Stimulated activated naive B cell treated with anti-CD40 and anti-IgM and Interleukin-4, amounts not matched to agents 10 μg/mL and 1 μg/mL and 100 μg/mL, for 72 hours (primary cell): ENCODE measurements around the gene ANXA4.
"Not testable (repeated sequence)": the region's sequence is repeated elsewhere in the genome, so short reads cannot be mapped to it uniquely, and the experiment has no call there.

ENCODE experiments used
- ATAC-seq, 2 donors: fragments of 150-1000 bp; cut with Tn5 transposase; replicated peaks; 2 replicates each; pipeline ENCODE4 v1.10.0; 2021; ENCODE audit warnings: moderate library complexity in 1 of 2
- DNase-seq: peaks from one replicate; pipeline ENCODE4 v3.0.0; 2021
- H3K27ac Mint-ChIP-seq: one replicate; pipeline ENCODE4 v1.8.0; 2022; ENCODE audit warnings: mild to moderate bottlenecking, mixed read lengths
- H3K27me3 Mint-ChIP-seq, 2 donors: one replicate each; pipeline ENCODE4 v1.8.0; 2022; ENCODE audit warnings: mixed read lengths in 2 of 2
- H3K36me3 Mint-ChIP-seq, 2 donors: one replicate each; pipeline ENCODE4 v1.8.0; 2022; ENCODE audit warnings: mixed read lengths in 2 of 2, mild to moderate bottlenecking in 1 of 2
- H3K4me1 Mint-ChIP-seq, 2 donors: one replicate each; pipeline ENCODE4 v1.8.0; 2022; ENCODE audit warnings: mixed read lengths in 2 of 2, mild to moderate bottlenecking in 1 of 2
- H3K4me3 Mint-ChIP-seq, 2 donors: one replicate each; pipeline ENCODE4 v1.8.0; 2022; ENCODE audit warnings: mild to moderate bottlenecking in 2 of 2, mixed read lengths in 2 of 2, moderate library complexity in 1 of 2
- H3K9me3 Mint-ChIP-seq, 2 donors: one replicate each; pipeline ENCODE4 v1.8.0; 2022; ENCODE audit warnings: mixed read lengths in 2 of 2, mild to moderate bottlenecking in 1 of 2

ANXA4 gene

DNA sequence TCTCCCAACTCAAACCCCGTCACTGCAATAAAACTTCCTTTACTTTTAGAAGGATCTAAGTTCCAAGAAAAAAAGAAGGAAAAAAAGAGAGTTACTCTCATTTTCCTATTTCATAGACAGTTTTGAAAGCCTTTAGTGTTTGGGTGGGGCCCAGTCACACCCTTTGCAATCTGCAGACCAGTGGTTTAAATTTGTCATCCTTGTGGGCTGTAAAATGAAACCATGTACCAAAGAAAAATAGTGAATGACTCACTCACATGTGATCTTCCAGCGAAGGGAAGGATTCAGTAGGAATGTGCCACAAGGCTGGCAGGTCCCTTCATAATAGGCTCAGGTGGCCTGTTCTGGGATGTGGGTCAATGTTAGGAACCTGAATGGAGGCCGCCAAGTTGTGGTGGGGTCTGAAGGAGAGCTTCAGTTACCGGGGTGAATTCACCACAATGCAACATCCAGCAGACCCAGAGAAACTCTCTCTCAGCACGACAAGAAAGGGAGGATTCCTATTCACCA is 28.3 kb downstream of the ANXA4 start:
- H3K27ac Mint-ChIP-seq = peak overlapping the region; percentile 71
- no peaks in the 10 kb centered on the region for H3K9me3 Mint-ChIP-seq
- ATAC-seq = peak; percentile 42 to 67
- H3K27me3 Mint-ChIP-seq = no peaks in the 10 kb centered on the region
- H3K4me1 Mint-ChIP-seq = peaks cover 51 to 81% of the 10 kb centered on the region in 2 donors
- H3K4me3 Mint-ChIP-seq = peak overlapping the region in 1 of 2 donors; percentile 32
- no peak for DNase-seq
- peaks cover 0 to 2% of the 10 kb centered on the region in 2 donors for H3K36me3 Mint-ChIP-seq

DNA sequence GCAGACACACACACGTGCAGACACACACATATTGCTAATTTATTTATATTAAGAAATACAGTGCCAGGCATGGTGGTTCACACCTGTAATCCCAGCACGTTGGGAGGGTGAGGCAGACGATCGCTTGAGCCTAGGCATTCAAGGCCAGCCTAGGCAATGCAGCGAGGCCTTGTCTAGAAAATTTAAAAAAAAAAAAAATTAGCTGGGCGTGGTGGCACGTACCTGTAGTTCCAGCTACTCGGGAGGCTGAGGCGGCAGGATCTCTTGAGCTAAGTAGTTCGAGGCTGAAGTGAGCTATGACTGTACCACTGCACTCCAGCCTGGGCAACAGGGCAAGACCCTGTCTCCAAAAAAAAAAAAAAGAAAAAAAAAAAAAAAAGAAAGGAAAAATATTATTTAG is 28.8 kb downstream of the ANXA4 start:
- no peaks in the 10 kb centered on the region for H3K27me3 Mint-ChIP-seq
- no peak overlapping the region for H3K4me3 Mint-ChIP-seq
- H3K27ac Mint-ChIP-seq = no peak overlapping the region

DNA sequence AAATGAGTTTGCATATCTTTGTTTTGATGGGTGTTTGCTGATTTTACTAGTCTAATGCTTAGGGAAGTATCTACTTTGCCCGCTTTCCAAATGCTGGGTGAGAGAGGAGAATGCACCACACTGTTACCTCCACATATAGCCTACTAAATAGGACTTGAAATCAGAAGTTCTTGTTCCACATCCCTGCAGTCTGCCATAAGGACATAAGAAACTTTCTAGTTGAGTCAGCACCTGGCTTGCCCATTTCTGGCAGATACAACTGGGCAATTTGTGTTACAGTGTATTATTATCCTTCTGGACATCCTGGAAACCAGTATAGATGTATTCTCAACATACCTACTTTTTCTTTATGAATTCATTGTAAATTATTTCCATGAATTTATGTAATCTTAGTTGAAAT is 29.5 kb downstream of the ANXA4 start:
- H3K36me3 Mint-ChIP-seq = peaks cover 0 to 7% of the 10 kb centered on the region in 2 donors
- H3K4me1 Mint-ChIP-seq = peaks cover 48 to 78% of the 10 kb centered on the region in 2 donors
- no peaks in the 10 kb centered on the region for H3K9me3 Mint-ChIP-seq
- ATAC-seq (no peak), DNase-seq (no peak)
- peak overlapping the region; percentile 65 for H3K27ac Mint-ChIP-seq
- H3K27me3 Mint-ChIP-seq = no peaks in the 10 kb centered on the region
- H3K4me3 Mint-ChIP-seq = no peak overlapping the region

More for the DNA sequence above, 28.8 kb downstream of the ANXA4 start:
- DNase-seq = no peak
- no peak for ATAC-seq
- H3K4me1 Mint-ChIP-seq = peaks cover 48 to 80% of the 10 kb centered on the region in 2 donors
- peaks cover 0 to 2% of the 10 kb centered on the region in 2 donors for H3K36me3 Mint-ChIP-seq
- H3K9me3 Mint-ChIP-seq = no peaks in the 10 kb centered on the region

DNA sequence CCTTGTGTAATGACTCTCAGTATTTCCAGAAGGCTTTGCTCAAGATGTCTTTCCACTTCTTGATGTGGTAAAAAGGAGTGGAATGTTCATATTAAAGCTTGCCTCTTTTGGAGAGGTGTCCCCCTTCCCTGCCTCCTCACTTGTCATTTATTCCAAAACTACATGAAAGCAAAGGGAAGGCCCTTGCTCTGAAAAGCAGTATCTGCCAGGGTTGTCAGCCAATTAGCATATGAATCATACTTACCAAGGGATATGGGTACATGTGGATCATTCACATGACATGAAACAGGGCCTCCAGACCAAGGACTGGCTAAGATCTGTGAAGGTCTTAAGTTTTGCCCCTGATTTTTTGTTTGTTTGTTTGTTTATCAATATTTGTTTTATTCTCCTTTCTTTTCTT is 31.3 kb downstream of the ANXA4 start:
- Mint-ChIP-seq H3K27ac (peak overlapping the region; percentile 81), H3K9me3 (peaks cover 0 to 4% of the 10 kb centered on the region in 2 donors), H3K4me3 (no peak overlapping the region), H3K4me1 (peaks cover 44 to 78% of the 10 kb centered on the region in 2 donors), H3K27me3 (no peaks in the 10 kb centered on the region), H3K36me3 (peaks cover 0 to 13% of the 10 kb centered on the region in 2 donors)
- peak; percentile 26 to 39 for ATAC-seq
- no peak for DNase-seq

DNA sequence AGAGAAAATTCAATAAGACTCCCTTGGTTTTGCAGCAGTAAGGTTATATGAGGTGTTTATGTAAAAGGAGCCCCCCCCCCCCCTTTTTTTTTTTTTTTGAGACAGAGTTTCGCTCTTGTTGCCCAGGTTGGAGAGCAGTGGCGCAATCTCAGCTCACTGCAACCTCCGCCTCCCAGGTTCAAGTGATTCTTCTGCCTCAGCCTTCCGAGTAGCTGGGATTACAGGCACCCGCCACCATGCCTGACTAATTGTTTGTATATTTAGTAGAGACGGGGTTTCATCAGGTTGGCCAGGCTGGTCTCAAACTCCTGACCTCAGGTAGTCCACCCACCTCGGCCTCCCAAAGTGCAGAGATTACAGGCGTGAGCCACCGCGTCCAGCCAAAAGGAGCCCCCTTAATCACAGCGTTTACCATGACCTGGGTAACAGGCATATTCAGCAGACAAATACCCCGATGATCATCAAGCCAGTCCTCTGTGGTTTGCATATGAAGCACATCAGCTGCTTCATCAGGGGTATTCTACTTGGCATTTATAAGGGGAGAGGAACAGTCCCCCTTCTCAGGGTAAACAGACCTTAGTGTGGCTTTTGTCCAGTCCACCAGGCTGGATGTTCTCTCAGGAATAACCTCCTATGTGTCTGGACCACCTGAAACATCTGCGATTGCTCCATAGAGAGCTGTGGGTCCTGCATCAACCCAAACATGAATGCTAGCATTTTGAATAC is 32.5 kb downstream of the ANXA4 start:
- peaks cover 45 to 74% of the 10 kb centered on the region in 2 donors for H3K4me1 Mint-ChIP-seq
- not testable (repeated sequence) for H3K9me3 Mint-ChIP-seq, H3K27me3 Mint-ChIP-seq, DNase-seq
- H3K36me3 Mint-ChIP-seq = peaks cover 0 to 13% of the 10 kb centered on the region in 2 donors
- H3K4me3 Mint-ChIP-seq = peak overlapping the region; percentile 39 to 73
- H3K27ac Mint-ChIP-seq = peak overlapping the region; percentile 89
- ATAC-seq = peak in 1 of 2 donors; percentile 25

DNA sequence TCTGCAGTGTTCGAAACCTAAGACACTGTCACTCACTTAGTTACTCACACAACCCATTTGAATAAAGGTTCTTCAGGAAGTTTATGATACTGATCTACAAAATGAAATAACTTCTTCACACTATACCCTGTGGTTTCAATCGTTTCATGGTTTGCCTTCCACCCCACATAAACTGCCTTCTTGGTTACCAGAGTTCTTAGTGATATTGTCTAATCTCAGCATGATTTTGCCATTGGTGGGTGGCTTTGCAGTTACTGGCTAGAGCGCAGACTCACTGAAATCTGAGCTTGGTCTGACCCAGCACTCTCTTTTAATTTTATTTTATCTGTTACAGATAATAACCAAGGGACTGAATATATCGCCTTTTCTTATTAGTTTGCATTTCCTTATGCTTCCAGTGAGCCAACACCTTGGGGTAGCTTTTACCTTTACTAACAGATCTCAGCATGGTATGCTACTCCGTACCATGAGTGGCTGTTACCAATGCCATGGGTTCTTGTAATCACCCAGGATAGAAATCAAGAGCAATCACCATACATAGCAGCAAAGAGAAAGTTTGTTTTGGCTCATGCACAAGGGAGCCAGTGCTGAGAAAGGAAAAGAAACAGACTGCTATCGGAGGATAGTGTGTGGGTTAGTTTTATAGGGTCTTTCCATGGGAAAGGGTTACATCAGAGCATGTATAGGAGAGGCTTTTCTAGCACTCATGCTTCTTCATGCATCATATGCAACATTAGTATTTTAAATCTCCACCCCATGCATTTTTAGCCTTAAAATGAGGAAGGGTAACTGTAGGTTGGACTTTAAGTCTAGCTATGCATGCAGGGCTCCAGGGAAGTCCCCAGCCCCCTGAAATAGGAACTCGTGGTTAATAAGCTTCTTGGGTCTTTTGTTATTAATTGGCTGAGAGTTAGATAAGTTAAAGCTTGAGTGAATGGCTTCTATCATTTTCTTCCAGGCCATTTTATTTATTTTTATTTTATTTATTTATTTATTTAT is 33.3 kb downstream of the ANXA4 start:
- H3K4me3 Mint-ChIP-seq = peak overlapping the region; percentile 56 to 71
- no peaks in the 10 kb centered on the region for H3K27me3 Mint-ChIP-seq
- ATAC-seq = peak; percentile 87 to 92
- peaks cover 0 to 4% of the 10 kb centered on the region in 2 donors for H3K9me3 Mint-ChIP-seq
- H3K36me3 Mint-ChIP-seq = peaks cover 0 to 13% of the 10 kb centered on the region in 2 donors
- DNase-seq = peak; percentile 47
- peak overlapping the region; percentile 89 for H3K27ac Mint-ChIP-seq
- H3K4me1 Mint-ChIP-seq = peaks cover 47 to 77% of the 10 kb centered on the region in 2 donors

DNA sequence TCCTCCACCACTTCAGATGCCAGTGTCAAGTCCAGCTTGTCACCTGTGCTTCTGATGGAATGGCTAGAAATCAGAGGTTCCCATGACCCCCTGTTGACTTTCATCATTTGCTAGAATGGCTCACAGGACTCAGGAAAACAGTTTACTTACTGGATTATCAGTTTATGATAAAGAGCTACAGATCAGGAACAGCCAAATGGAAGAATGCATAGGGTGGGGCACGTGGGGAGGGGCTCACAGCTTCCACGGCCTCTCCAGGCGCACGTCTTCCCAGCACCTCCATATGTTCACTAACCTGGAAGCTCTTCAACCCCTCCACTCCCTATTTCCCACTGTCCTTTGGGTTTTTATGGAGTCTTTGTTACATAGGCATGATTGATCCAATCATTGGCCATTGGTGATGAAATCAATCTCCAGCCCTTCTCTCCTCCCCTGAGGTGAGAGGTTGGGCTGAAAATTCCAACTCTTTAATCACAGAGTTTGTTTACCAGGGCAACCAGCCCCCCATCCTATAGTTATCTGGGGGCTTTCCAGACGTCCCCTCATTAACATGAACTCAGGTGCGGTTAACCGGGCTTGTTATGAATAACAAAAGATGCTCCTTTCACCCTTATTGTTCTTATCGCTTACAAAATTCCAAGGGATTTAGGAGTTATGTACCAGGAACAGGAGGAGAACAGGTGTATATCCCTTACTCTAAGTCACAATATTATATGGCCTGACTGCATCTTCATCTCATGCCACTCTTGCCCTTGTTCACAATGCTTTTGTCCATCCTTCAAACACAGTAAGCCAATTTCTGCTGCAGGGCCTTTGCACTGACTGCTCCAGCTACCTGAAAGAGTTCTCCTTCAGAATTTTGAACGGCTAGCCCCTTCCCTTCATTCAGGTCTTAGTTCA is 35.2 kb downstream of the ANXA4 start:
- no peak overlapping the region for H3K27ac Mint-ChIP-seq
- peaks cover 0 to 4% of the 10 kb centered on the region in 2 donors for H3K9me3 Mint-ChIP-seq
- peaks cover 0 to 13% of the 10 kb centered on the region in 2 donors for H3K36me3 Mint-ChIP-seq
- DNase-seq (no peak), ATAC-seq (no peak)
- no peak overlapping the region for H3K4me3 Mint-ChIP-seq
- no peaks in the 10 kb centered on the region for H3K27me3 Mint-ChIP-seq
- H3K4me1 Mint-ChIP-seq = peaks cover 47 to 81% of the 10 kb centered on the region in 2 donors

DNA sequence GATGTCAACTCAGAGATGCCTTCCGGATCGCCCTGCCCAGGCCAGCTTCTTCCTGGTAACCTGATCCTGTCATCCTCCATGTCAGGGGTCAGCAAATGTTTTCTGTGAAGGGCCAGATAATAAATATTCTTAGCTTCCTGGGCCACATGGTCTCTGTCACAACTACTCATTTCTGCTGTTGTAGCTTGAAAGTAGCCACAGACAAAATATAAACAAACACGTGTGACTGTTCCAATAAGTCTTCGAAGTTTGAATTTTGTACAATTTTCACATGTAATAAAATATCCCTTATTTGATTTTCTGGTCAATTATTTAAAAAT is 35.8 kb downstream of the ANXA4 start:
- H3K27ac Mint-ChIP-seq = no peak overlapping the region
- peaks cover 0 to 13% of the 10 kb centered on the region in 2 donors for H3K36me3 Mint-ChIP-seq
- H3K4me1 Mint-ChIP-seq = peaks cover 46 to 79% of the 10 kb centered on the region in 2 donors
- DNase-seq (no peak), ATAC-seq (no peak)
- no peaks in the 10 kb centered on the region for H3K27me3 Mint-ChIP-seq
- peaks cover 0 to 4% of the 10 kb centered on the region in 2 donors for H3K9me3 Mint-ChIP-seq
- no peak overlapping the region for H3K4me3 Mint-ChIP-seq

DNA sequence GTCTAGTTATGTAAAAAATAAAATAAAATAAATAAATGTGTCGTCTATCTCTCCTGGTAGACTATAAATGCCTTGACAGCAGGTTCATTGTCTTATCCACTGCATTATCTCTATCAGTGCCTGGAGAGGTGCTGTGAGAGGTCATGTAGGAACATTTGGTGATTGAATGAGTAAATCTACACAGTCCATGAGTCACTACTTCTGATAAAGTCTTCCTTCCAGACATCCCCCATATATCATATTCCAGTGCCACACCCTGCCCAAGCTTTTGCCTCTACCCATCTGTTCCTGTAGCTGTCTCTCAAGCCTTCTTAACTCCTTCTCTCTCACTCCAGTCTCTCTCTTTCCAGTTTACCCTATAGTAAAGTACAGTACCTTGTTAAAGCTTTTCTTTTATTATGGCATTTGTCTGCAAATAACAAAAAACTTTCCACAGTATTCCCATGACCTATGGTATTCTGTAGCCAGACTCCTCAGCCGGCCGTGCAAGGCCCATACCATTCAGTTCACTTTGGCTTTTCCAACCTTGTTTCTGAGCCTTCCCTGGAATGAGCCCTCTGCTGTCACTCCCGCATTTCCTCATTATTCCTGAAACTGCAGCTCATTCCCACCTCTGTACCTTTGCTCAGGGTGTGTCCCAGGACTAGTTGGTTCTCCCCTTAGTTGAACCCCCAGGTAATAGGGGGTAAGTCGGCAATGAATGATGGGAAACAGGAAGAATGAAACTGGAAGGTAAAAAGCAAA is 37.5 kb downstream of the ANXA4 start:
- DNase-seq = no peak
- no peak overlapping the region for H3K27ac Mint-ChIP-seq
- H3K27me3 Mint-ChIP-seq = no peaks in the 10 kb centered on the region
- peaks cover 40 to 63% of the 10 kb centered on the region in 2 donors for H3K4me1 Mint-ChIP-seq
- no peak for ATAC-seq
- peaks cover 4 to 13% of the 10 kb centered on the region in 2 donors for H3K36me3 Mint-ChIP-seq
- no peak overlapping the region for H3K4me3 Mint-ChIP-seq
- H3K9me3 Mint-ChIP-seq = peaks cover 0 to 4% of the 10 kb centered on the region in 2 donors

DNA sequence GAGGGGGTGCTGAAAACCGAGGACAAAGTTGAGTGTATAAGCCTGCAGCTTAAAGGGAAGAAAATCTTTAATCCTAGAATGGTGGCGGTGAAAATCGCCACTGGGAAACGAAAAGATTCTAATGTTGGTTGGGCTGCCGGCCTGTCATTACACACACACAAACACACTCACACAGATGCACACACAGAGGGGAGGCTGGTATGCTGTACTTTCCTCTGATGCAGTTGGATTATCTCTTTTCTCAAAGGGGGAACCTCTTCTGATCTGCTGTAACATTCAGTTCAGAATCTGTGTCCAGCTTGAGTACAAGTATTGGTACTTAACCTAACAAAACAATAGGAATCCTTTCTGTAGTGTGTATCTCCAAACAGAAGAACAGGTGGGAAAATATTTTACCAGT is 39.0 kb downstream of the ANXA4 start:
- H3K4me3 Mint-ChIP-seq = peak overlapping the region in 1 of 2 donors; percentile 10
- ATAC-seq = peak; percentile 56 to 58
- peaks cover 0 to 4% of the 10 kb centered on the region in 2 donors for H3K9me3 Mint-ChIP-seq
- no peak for DNase-seq
- peaks cover 30 to 53% of the 10 kb centered on the region in 2 donors for H3K4me1 Mint-ChIP-seq
- peaks cover 4 to 23% of the 10 kb centered on the region in 2 donors for H3K36me3 Mint-ChIP-seq
- H3K27ac Mint-ChIP-seq = peak overlapping the region; percentile 38
- no peaks in the 10 kb centered on the region for H3K27me3 Mint-ChIP-seq

DNA sequence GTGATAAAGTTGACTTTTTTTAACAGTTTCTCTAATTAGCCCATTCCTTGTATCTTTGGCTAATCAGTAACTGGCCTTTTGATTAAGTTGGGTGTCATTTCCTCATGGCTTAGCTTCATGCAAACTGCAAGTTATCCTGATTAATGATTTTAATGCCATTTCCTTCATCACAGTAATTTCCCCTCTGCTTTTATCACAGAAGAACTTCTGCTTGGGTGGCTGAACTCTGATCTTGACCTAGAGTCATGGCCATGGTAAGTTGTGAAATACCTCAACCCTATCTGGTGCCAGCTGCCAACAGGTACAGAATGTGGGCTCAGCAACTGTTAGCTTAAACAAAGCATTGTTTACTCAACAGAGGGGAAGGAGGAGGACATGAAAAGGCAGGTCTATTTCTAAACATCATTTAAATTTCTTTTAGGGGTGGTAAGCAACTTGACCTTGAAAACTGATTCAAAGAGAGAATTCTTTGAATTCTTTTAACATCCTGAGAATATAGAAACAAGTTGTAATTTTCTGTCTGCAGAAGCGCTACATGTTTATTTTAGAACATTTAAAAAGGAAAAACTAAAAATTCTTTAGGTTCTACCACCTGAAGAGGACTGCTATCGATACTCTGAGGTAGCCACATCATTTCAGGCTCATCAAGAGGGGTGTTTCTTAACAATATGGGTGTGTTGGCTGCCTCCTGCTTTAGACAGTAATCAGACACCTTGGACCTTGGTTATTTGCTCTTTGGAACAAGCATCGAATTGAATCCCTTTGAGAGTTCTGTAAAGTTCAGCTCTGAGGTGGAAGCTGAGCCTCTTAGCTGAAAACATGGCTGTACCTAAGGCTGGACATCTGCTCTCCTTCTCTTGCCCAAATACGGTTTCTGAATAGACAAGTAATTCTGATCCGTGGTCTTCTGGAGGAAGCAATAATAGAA is 39.7 kb downstream of the ANXA4 start:
- ATAC-seq (peak; percentile 66 to 71), DNase-seq (no peak)
- Mint-ChIP-seq H3K4me1 (peaks cover 28 to 52% of the 10 kb centered on the region in 2 donors), H3K36me3 (peaks cover 6 to 22% of the 10 kb centered on the region in 2 donors), H3K4me3 (peak overlapping the region in 1 of 2 donors; percentile 3), H3K27ac (peak overlapping the region; percentile 49), H3K27me3 (no peaks in the 10 kb centered on the region), H3K9me3 (peaks cover 0 to 4% of the 10 kb centered on the region in 2 donors)

DNA sequence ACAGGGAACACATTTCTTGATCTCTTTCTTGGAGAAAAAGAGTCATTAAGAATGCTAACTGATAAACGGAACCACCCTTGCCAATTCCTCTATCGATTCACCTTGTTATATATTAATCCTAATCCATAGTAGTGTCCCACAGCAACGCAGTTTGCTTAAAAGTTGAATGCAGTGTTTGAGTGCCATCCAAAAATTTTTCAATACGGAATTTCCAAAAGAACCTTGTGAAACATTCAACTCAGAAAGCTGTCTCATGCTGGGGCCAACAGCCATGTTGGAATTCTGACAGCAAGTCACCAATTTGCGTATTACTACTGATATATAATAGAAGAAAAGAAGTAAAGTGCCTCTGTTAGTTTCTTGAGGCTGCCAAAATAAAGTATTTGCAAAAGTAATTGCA is 42.3 kb downstream of the ANXA4 start:
- H3K27ac Mint-ChIP-seq = no peak overlapping the region
- H3K4me1 Mint-ChIP-seq = peaks cover 26 to 50% of the 10 kb centered on the region in 2 donors
- DNase-seq = no peak
- no peak overlapping the region for H3K4me3 Mint-ChIP-seq
- no peak for ATAC-seq
- no peaks in the 10 kb centered on the region for H3K9me3 Mint-ChIP-seq
- H3K27me3 Mint-ChIP-seq = no peaks in the 10 kb centered on the region
- peaks cover 14 to 26% of the 10 kb centered on the region in 2 donors for H3K36me3 Mint-ChIP-seq
